ENCODE measurements around the gene GOLGA1. TPM values are rescaled to one million over a fixed set of nuclear protein-coding genes. Genes with fewer than 3 reads are reported as not detected.
A peak's percentile ranks its signal among the peaks of the same experiment; 100 is the strongest.

Gene GOLGA1
- total and polyA plus RNA-seq, 12 donors = 13.0 to 30.2 (median 23.0) TPM

GRCh38 chr9:124946167-124946566 lies 5.3 kb upstream of the GOLGA1 start:
- TF ChIP-seq CTCF (IDR thresholded peaks at IDR 0.05) = no peak
- TF ChIP-seq POLR2A (IDR thresholded peaks at IDR 0.05) = no peak
- no peak overlapping the region for H3K27ac ChIP-seq
- no peak for DNase-seq
- intact Hi-C loops (cut with DNase I) = no loop called here
- no peaks in the 10 kb centered on the region for H3K9me3 ChIP-seq (replicated peaks in 1 of 3)
- no peaks in the 10 kb centered on the region for H3K36me3 ChIP-seq (replicated peaks in 1 of 2)
- H3K27me3 ChIP-seq = no peaks in the 10 kb centered on the region
- H3K4me1 ChIP-seq (replicated peaks in 1 of 2) = peaks cover 0 to 7% of the 10 kb centered on the region in 2 donors
- WGBS, 4 donors = 76 to 86% (median 81%) methylated on average over 1 of the region's 1 CpG
- H3K4me3 ChIP-seq = no peak overlapping the region

GRCh38 chr9:124941679-124942561 lies 1.0 kb upstream of the GOLGA1 start:
- Histone ChIP-seq H3K9me3 (replicated peaks in 1 of 3) (no peaks in the 10 kb centered on the region), H3K4me1 (replicated peaks in 1 of 2) (peaks cover 6 to 16% of the 10 kb centered on the region in 2 donors), H3K36me3 (replicated peaks in 1 of 2) (peaks cover 0 to 3% of the 10 kb centered on the region in 2 donors), H3K27ac (peak overlapping the region; percentile 95 to 99 (median 97)), H3K27me3 (no peaks in the 10 kb centered on the region), H3K4me3 (peak overlapping the region; percentile 72 to 96 (median 84))
- TF ChIP-seq CTCF (IDR thresholded peaks at IDR 0.05) = peak in 2 of 6 experiments; percentile 9
- no peak for TF ChIP-seq POLR2A (IDR thresholded peaks at IDR 0.05)
- 12 to 20% (median 15%) methylated on average over 21 to 31 of the region's 31 CpGs for WGBS, 4 donors
- DNase-seq = peak; percentile 45 to 81 (median 66)
- intact Hi-C loops (cut with DNase I) = no loop called here

- Histone ChIP-seq H3K36me3 (replicated peaks in 1 of 2) (peaks cover 0 to 13% of the 10 kb centered on the region in 2 donors), H3K27me3 (no peaks in the 10 kb centered on the region), H3K4me3 (peak overlapping the region; percentile 72 to 96 (median 88)), H3K9me3 (replicated peaks in 1 of 3) (no peaks in the 10 kb centered on the region), H3K27ac (peak overlapping the region; percentile 95 to 99 (median 97)), H3K4me1 (replicated peaks in 1 of 2) (peaks cover 6 to 16% of the 10 kb centered on the region in 2 donors)
- 0 to 4% (median 1%) methylated on average over 3 to 17 of the region's 17 CpGs for WGBS, 4 donors
- no peak for DNase-seq
- TF ChIP-seq CTCF (IDR thresholded peaks at IDR 0.05) = no peak
- no peak for TF ChIP-seq POLR2A (IDR thresholded peaks at IDR 0.05)
- intact Hi-C loops (cut with DNase I) = no loop called here
These were observed 376 bp downstream of the GOLGA1 start for GRCh38 chr9:124940521-124940893.

GRCh38 chr9:124939944-124940343 lies 939 bp downstream of the GOLGA1 start:
- Histone ChIP-seq H3K27me3 (no peaks in the 10 kb centered on the region), H3K36me3 (replicated peaks in 1 of 2) (peaks cover 0 to 13% of the 10 kb centered on the region in 2 donors), H3K4me1 (replicated peaks in 1 of 2) (peaks cover 6 to 16% of the 10 kb centered on the region in 2 donors), H3K27ac (peak overlapping the region; percentile 95 to 99 (median 97)), H3K9me3 (replicated peaks in 1 of 3) (no peaks in the 10 kb centered on the region), H3K4me3 (peak overlapping the region in 2 of 4 donors; percentile 72 to 94)
- intact Hi-C loops (cut with DNase I) = loop anchor here in 1 of 2 donors (10.0 kb wide), 1 partner anchor 205 kb away; the partner anchor contains the start of gene SCAI
- no peak for DNase-seq
- TF ChIP-seq POLR2A (IDR thresholded peaks at IDR 0.05) = no peak
- TF ChIP-seq CTCF (IDR thresholded peaks at IDR 0.05) = no peak
